Tibial artery (tissue), 4 donors: ENCODE results near the gene SCAF1.
A peak's percentile ranks its signal among the peaks of the same experiment; 100 is the strongest.

Experiments used
- DNase-seq, 2 donors: peaks; one replicate each; pipeline ENCODE4 v3.0.0-alpha.2; 2019
- H3K27ac ChIP-seq, 2 donors: fragments of 200-600 bp; sonication (generic) in 1 of 2; 1 replicate in 1 of 2; 2 replicates in 1 of 2; pipeline ENCODE4 v1.5.1; 2018 to 2019; ENCODE audit warnings: mild to moderate bottlenecking in 1 of 2
- H3K27me3 ChIP-seq, 2 donors: fragments of 200-600 bp; sonication (generic) in 1 of 2; one replicate each; pipeline versions ENCODE4 v1.5.1 to v1.6.0; 2016 to 2019
- H3K36me3 ChIP-seq, 3 donors: fragments of 200-600 bp; sonication (generic) in 2 of 3; one replicate each; pipeline ENCODE4 v1.5.1; 2016 to 2019; ENCODE audit warnings: mild to moderate bottlenecking in 2 of 3
- H3K4me1 ChIP-seq, 4 donors: fragments of 200-600 bp; sonication (generic) in 2 of 4; 1 replicate in 3 of 4; 2 replicates in 1 of 4; pipeline ENCODE4 v1.5.1; 2016 to 2019
- H3K4me3 ChIP-seq, 2 donors: fragments of 200-600 bp; sonication (generic) in 1 of 2; 1 replicate in 1 of 2; 2 replicates in 1 of 2; pipeline ENCODE4 v1.5.1; 2018 to 2019; ENCODE audit warnings: mild to moderate bottlenecking in 2 of 2
- H3K9me3 ChIP-seq, 3 donors: fragments of 200-600 bp; sonication (generic) in 1 of 3; one replicate each; pipeline ENCODE4 v1.5.1; 2016 to 2019
- CTCF ChIP-seq, 2 experiments: fragments of 200-600 bp in 1 of 2; fragments of 450-650 bp in 1 of 2; IDR thresholded peaks; one replicate each; pipeline ENCODE4 v1.5.1; 2017 to 2019; ENCODE audit warnings: antibody characterized with exemption in 2 of 2, mild to moderate bottlenecking in 1 of 2, moderate library complexity in 1 of 2
- intact Hi-C: fragments of 100-400 bp; cut with DNase I; formaldehyde crosslinking; loops from one replicate; pipeline ENCODE4 v1.15.0; 2023; ENCODE audit warnings: low total_unique reads

Gene SCAF1

DNA sequence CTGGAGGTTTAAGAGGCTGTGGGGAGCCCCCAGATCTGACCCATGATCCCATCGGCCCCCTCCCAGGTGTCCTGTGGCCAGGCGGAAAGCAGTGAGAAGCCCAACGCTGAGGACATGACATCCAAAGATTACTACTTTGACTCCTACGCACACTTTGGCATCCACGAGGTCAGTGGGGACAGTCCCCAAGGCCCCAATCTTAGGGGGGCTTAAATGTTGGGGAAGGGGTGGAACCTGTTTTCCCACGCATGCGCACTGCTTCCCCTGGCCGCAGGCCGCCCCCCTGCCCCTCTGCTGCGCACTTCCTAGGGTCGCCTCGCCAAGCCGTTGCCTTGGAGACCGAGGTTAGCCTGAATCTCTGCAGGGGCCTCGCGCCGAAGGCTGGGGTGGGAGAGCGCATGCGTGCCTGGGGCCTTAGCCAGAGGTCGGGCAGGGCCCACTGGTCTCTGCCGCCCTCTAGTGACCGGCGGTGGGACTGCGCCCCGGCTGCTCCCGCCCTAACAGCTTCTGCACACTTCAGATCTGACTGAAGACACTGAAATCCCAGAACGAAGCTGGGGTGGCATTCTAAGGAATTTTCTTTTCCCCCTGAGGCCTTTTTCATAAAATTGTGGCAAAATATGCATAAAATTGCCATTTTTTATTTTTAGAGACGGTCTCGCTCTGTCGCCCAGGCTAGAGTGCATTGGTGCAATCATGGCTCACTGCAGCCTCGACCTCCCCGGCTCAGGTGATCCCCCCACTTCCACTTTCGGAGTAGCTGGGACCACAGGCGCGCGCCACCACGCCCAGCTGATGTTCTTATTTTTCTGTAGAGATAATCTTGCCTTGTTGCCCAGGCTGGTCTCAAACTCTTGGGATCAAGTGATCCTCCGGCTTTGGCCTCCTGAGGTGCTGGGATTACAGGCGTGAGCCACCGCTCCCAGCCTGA is 38.7 kb downstream of the SCAF1 start:
- intact Hi-C loops = no loop called here
- Histone ChIP-seq H3K4me3 (peak overlapping the region; percentile 16 to 21), H3K27ac (peak overlapping the region; percentile 1 to 99), H3K4me1 (peaks cover 6 to 45% (median 40%) of the 10 kb centered on the region in 4 donors), H3K27me3 (no peaks in the 10 kb centered on the region), H3K36me3 (peaks cover 44 to 50% (median 45%) of the 10 kb centered on the region in 3 donors), H3K9me3 (no peaks in the 10 kb centered on the region)
- DNase-seq = peak; percentile 78 to 92
- TF ChIP-seq CTCF (IDR thresholded peaks at IDR 0.05) = peak; percentile 97 to 100

DNA sequence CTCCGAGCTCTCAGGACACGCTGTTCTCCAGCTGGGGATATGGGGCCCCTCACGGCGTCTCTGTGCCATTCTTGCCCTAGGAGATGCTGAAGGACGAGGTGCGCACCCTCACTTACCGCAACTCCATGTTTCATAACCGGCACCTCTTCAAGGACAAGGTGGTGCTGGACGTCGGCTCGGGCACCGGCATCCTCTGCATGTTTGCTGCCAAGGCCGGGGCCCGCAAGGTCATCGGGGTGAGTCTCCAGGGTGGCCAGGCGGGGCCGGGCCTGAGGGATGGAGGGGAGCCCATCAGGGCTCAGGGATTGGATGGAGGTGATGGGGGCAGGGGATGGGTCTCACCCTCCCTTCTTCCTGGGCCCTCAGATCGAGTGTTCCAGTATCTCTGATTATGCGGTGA is 39.8 kb downstream of the SCAF1 start:
- intact Hi-C loops = no loop called here
- H3K9me3 ChIP-seq = no peaks in the 10 kb centered on the region
- no peak for DNase-seq
- no peaks in the 10 kb centered on the region for H3K27me3 ChIP-seq
- no peak overlapping the region for H3K4me3 ChIP-seq
- TF ChIP-seq CTCF (IDR thresholded peaks at IDR 0.05) = no peak
- peaks cover 53 to 61% (median 56%) of the 10 kb centered on the region in 3 donors for H3K36me3 ChIP-seq
- H3K27ac ChIP-seq = no peak overlapping the region
- peaks cover 2 to 40% (median 36%) of the 10 kb centered on the region in 4 donors for H3K4me1 ChIP-seq

DNA sequence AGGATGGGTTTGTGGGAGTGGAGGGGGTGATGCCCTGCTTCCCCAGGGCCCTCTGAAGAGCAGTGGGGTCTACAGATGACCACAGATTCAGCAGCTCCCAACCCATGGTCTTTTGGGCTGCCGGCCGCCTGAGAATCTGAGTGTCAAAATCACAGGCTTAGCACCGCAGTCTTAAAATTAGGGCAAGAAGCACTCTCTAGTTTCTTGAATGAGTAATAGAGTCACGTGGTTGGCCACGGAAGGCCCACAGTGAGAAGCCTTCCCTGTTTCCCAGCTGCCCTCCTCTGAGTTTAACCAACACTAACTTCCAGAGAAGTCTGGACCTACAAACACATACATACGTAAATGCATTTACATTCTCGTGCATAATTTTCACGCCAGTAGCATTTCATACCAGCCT is 40.3 kb downstream of the SCAF1 start:
- H3K27me3 ChIP-seq = no peaks in the 10 kb centered on the region
- TF ChIP-seq CTCF (IDR thresholded peaks at IDR 0.05) = no peak
- intact Hi-C loops = no loop called here
- DNase-seq = no peak
- H3K27ac ChIP-seq = no peak overlapping the region
- peaks cover 53 to 66% (median 60%) of the 10 kb centered on the region in 3 donors for H3K36me3 ChIP-seq
- H3K4me1 ChIP-seq = peaks cover 0 to 40% (median 36%) of the 10 kb centered on the region in 4 donors
- no peaks in the 10 kb centered on the region for H3K9me3 ChIP-seq
- no peak overlapping the region for H3K4me3 ChIP-seq

DNA sequence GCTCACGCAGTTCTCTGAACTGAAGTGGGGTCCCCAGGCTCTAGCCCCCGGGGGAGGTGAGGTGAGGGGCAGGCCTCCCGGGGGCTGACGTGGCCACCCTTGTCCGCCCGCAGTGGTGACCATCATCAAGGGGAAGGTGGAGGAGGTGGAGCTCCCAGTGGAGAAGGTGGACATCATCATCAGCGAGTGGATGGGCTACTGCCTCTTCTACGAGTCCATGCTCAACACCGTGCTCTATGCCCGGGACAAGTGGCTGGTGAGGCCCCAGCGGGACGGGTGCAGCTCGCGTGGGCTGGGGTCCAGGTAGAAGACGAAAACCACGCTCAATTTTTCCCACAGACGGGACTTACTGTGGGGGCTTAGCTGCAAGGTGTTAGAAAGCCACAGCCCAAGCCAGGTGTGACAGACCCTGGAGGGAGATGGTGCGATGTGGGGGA is 41.8 kb downstream of the SCAF1 start:
- intact Hi-C loops = no loop called here
- no peak overlapping the region for H3K4me3 ChIP-seq
- no peaks in the 10 kb centered on the region for H3K9me3 ChIP-seq
- no peak for DNase-seq
- no peak for TF ChIP-seq CTCF (IDR thresholded peaks at IDR 0.05)
- peaks cover 53 to 76% (median 70%) of the 10 kb centered on the region in 3 donors for H3K36me3 ChIP-seq
- H3K4me1 ChIP-seq = peaks cover 0 to 26% (median 22%) of the 10 kb centered on the region in 4 donors
- no peaks in the 10 kb centered on the region for H3K27me3 ChIP-seq
- no peak overlapping the region for H3K27ac ChIP-seq

GRCh38 chr19:49684251-49684982 is 42.4 kb downstream of the SCAF1 start:
- H3K4me1 ChIP-seq = peaks cover 0 to 24% (median 20%) of the 10 kb centered on the region in 4 donors
- peaks cover 53 to 76% (median 70%) of the 10 kb centered on the region in 3 donors for H3K36me3 ChIP-seq
- intact Hi-C loops = no loop called here
- DNase-seq = no peak
- H3K9me3 ChIP-seq = no peaks in the 10 kb centered on the region
- TF ChIP-seq CTCF (IDR thresholded peaks at IDR 0.05) = peak in 1 of 2 experiments; percentile 12
- H3K27ac ChIP-seq = no peak overlapping the region
- peaks cover 0 to 1% of the 10 kb centered on the region in 2 donors for H3K27me3 ChIP-seq
- H3K4me3 ChIP-seq = no peak overlapping the region
